GM19025 (cell line): ENCODE measurements around the gene ESR2.
"Not testable (repeated sequence)": the region's sequence is repeated elsewhere in the genome, so short reads cannot be mapped to it uniquely, and the experiment has no call there.

ENCODE experiments used
- ATAC-seq: cut with Tn5 transposase; IDR thresholded peaks from one replicate; pipeline ENCODE4 v1.9.1; 2021; ENCODE audit warnings: mild to moderate bottlenecking, low read depth, moderate library complexity; ENCODE audit not compliant: unreplicated experiment

The ESR2 gene

DNA sequence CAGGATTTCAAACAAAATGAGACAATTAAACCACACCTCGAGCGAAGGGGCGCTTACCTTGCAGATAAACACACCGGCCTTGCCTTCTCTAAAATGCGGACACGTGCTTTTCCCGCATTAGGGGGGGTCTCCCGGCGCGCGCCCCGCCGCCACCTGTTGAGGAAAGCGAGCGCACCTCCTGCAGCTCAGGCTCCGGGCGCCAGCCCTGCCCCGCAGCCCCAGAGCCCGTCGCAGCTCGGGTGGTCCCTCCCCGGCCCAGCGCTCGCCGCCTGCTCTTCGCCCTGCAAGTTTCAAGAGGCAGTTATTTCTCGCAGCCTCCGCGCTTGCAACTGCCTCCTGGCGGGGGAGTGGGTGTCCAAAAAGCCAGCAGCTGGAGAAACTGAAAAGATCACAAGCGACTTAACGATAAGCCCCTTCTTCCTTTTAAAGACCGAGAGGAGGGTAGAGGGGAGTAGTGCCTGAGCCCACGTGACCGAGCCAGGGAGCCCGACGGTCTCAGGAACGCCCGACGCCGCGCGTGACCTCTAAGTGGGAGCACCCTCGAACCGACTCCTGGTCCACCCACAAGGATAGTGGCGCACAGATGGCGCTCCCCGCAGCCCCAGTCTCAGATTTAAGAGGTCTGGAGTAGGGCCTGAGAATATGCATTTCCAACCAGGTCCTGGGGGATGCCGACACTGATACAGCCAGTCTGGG, at the start of gene ESR2:
TSS of gene ESR2 (minus strand) at position 396 of the 696 bp plus-strand sequence. CDS start 11,386 bp downstream, outside the sequence.
- ATAC-seq: peak; percentile 28

- ATAC-seq: no peak
Measured at GRCh38 chr14:64340560-64341196, 46.5 kb upstream of the ESR2 start.

DNA sequence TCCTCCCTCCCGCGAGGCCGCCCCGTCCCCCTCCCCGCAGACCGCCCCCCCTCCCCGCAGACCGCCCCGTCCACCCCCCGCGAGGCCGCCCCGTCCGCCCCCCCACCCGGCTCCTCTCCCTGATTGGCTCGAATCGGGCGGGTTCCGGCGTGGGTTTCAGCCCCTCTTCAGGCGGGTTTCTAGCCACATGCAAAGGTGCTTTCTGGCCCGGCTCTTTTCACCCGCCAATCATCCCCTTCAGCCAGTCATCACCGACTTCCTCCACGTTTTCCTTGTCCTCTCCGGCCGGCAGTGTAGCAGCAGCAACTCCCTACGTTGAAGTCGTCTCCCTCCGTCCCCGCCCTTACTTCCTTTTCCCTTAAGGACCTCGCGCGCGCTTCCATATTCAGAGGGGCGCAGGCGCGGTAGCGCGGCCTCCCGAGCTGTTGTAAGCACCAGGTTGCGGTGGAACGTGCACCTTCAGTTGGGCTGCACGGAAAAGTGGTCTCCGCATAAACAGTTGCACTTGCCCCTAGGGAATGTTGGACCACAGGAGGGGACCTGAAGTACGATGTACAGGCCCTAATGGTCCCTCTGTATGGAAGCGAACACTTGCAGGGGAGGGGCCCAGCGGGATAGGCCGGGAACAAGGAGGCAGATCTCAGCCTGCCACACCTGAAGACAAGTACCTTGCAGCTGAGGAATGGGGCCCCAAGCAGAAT, 44.6 kb upstream of the ESR2 start:
- peak; percentile 88 for ATAC-seq

GRCh38 chr14:64337888-64338615, 43.9 kb upstream of the ESR2 start:
- peak; percentile 41 for ATAC-seq

- no peak for ATAC-seq
Measured at GRCh38 chr14:64329149-64329548, 35.0 kb upstream of the ESR2 start.

GRCh38 chr14:64326502-64326901, 32.3 kb upstream of the ESR2 start:
- no peak for ATAC-seq

GRCh38 chr14:64324895-64325294, 30.7 kb upstream of the ESR2 start:
- ATAC-seq: no peak

DNA sequence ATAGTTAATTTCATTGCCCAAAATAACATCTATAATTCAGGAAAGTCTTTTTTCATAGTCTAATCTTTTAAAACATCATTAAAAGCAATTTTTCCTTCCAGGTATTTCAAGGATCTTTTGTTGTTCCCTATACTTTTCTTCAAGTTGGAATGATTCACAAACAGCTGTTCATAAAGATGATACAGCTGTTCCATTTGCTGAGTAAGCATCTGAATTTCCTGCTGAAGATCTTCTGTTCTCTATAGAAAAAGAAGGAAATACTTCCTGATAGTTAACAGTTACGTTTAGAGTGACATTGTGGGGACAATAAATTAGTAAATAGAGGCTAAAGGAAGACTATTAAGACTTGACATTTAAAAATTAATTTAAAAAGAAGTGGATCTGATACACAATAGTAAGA, 30.3 kb upstream of the ESR2 start:
- ATAC-seq: no peak

GRCh38 chr14:64320362-64320761, 26.2 kb upstream of the ESR2 start:
- not testable (repeated sequence) for ATAC-seq

DNA sequence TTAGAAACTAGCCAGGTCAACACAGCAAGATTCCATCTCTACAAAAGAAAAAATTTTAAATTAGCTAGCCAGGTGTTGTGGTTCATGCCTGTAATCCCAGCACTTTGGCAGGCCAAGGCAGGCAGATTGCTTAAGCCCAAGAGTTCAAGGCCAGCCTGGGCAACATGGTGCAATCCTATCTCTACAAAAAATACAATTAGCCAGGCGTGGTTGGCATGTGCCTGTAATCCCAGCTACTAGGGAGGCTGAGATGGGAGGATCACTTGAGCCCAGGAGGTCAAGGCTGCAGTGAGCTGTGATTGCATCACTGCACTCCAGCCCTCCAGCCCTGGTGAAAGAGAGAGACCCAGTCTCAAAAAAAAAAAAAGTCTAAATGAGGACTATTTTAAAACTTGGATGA, 24.5 kb upstream of the ESR2 start:
- not testable (repeated sequence) for ATAC-seq

DNA sequence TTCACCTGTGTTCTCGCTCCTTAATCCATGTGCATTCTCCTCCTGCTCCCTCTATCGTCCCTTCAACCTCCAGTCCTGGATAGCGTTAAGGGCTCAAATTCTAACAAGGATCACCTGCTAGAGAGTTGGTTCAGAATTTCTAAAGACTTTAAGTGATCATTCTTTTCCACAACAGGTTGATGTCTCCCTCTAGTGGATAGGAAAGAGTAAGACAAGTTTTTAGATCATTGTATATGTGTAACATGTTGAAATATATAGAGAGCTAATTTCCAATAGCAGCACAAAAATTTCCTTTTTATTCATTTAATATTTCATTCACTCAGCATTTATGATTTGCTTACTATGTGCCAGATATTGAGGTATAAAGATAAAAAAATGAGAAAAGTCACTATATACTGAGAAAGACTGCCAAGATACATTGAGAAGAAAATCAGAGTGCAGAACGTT, 9.3 kb upstream of the ESR2 start:
- ATAC-seq: no peak

GRCh38 chr14:64298773-64299172, 4.6 kb upstream of the ESR2 start:
- no peak for ATAC-seq

GRCh38 chr14:64296561-64296960, 2.4 kb upstream of the ESR2 start:
- no peak for ATAC-seq

DNA sequence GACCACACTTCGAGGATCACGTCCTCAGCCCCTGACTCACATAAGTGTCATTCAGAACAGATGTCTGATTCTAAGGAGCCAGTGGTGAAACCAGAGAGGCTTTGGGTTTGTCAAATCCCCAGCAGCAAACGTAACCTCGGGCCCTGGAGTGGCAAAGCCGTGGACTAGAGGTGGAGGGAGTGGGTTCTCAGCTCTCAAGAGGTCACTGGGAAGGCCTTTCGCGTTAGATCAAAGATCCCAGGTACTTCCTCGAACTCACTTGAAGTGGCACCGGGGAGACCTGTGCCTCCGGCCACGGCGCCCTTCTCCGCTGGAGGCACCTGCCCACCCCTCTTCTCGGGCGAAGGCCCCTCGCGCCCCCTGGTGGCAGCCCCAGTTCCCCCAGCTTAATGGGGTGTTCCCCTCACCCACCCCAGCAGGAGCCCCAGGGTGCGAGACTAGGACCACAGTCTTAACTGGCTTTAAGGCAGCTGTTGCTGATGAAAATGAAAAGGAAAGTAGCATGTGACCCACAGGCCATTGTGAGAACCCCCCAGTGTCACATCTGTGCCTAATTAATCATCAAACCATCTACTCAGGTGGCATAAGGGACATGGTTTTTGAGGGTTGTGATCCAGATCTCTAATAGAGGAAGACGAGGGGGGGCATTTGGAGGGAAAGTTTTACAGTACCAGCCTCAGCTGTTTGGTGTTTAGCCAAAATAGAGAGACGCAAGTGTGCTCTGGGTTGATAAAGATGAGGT, 672 bp upstream of the ESR2 start:
- ATAC-seq: peak; percentile 85

GRCh38 chr14:64292197-64292596, 2.0 kb downstream of the ESR2 start:
- ATAC-seq: no peak

DNA sequence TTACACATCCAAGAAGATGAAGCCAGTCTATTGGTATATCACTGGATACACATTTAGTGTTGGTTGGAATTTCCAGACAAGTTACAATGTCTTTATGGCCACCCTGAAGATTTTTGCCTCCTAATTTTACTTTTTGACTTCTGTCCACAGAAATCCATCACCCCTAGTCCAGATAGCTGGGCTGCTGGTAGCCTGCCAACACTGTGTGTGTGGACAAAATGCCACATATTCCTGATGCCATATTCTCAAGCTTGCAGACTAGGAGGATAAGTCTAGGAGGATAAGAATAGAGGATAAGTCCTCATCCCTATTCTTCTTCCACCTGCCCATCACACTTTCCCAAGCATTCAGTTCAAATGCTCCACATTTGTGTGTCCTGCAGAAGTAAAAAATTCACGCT, 4.6 kb downstream of the ESR2 start:
- ATAC-seq: no peak

DNA sequence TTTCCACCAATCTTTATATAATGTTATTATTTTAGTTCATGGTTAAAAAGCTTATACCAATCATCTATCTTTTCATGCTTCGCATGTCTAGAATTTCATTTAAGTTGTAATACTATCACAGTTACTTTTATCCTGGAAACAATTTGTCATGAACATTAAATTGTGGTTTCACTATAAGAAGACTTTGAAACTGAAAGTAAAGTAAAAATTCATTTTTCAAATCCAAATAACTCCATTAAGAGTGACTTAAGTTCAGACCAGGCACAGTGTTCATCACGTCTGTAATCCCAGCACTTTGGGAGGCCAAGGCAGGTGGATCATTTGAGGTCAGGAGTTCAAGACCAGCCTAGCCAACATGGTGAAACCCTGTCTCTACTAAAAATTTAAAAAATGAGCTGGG, 12.4 kb downstream of the ESR2 start:
- ATAC-seq: no peak

- ATAC-seq: no peak
Measured at GRCh38 chr14:64279704-64280668, 14.2 kb downstream of the ESR2 start.

- ATAC-seq: no peak
Measured at GRCh38 chr14:64278458-64278857, 15.7 kb downstream of the ESR2 start.
